GM12878 (cell line): ENCODE data around the gene RPL10L. TPM values are rescaled to one million over a fixed set of nuclear protein-coding genes. Genes with fewer than 3 reads are reported as not detected.

ENCODE experiments used
- ATAC-seq: fragments of 200-7000 bp; cut with Tn5 transposase; 3 replicates; pipeline ENCODE4 v1.9.1; 2020; ENCODE audit warnings: mild to moderate bottlenecking, moderate library complexity
- BruUV-seq: library from RNA; stranded (reverse); fragments of 400-500 nt; replicated peaks from 2 replicates; lab custom pipeline; 2021; lab: Mats Ljungman, UMichigan
- CTCF ChIA-PET: fragments of 300-600 bp; sonication (Branson Sonifier 250); formaldehyde crosslinking; extraction: SDS; loops from one replicate; lab custom pipeline; 2021; ENCODE audit warnings: inconsistent platforms; lab: Yijun Ruan, JAX
- POLR2A ChIA-PET: fragments of 350-600 bp; formaldehyde crosslinking; extraction: SDS; loops from one replicate; lab custom pipeline; 2021; ENCODE audit warnings: inconsistent platforms; lab: Charles Lee
- RAD21 ChIA-PET: fragments of 300-600 bp; sonication (Branson Sonifier 250); formaldehyde crosslinking; loops from one replicate; lab custom pipeline; 2023; ENCODE audit warnings: antibody characterized with exemption; ENCODE audit not compliant: unreplicated experiment; lab: Charles Lee
- SMC1A ChIA-PET: fragments of 300-600 bp; sonication (Branson Sonifier 250); formaldehyde crosslinking; loops from one replicate; lab custom pipeline; 2023; ENCODE audit not compliant: unreplicated experiment, uncharacterized antibody; lab: Charles Lee
- DNase-seq: peaks from one replicate; pipeline ENCODE4 v3.0.0-alpha.2; 2011; ENCODE audit warnings: low read depth, low spot score
- FAIRE-seq: peaks from 3 replicates; lab custom pipeline; 2011; peaks lifted over from hg19 to GRCh38; lab: Jason Lieb, UNC
- H2AFZ ChIP-seq: 2 replicates; pipeline ENCODE4 v1.6.0; 2011; ENCODE audit warnings: low read depth, low read length, control low read depth; ENCODE audit not compliant: control insufficient read depth
- H3K27ac ChIP-seq: 2 replicates; pipeline ENCODE4 v1.5.1; 2011; ENCODE audit warnings: control low read depth; ENCODE audit not compliant: control insufficient read depth, insufficient read depth
- H3K27me3 ChIP-seq, 2 experiments: replicated peaks in 1 of 2; 2 replicates each; pipeline versions ENCODE4 v1.6.0 to v1.6.1; 2011; ENCODE audit warnings: low read length in 1 of 2; ENCODE audit not compliant: control insufficient read depth in 2 of 2, insufficient read depth in 2 of 2
- H3K36me3 ChIP-seq, 2 experiments: 2 replicates each; pipeline ENCODE4 v1.5.1; 2011; ENCODE audit warnings: low read length in 1 of 2; ENCODE audit not compliant: control insufficient read depth in 2 of 2, insufficient read depth in 2 of 2
- H3K4me1 ChIP-seq: 2 replicates; pipeline ENCODE4 v1.6.1; 2011; ENCODE audit warnings: mild to moderate bottlenecking, low read length, moderate library complexity, mixed read lengths; ENCODE audit not compliant: control insufficient read depth, insufficient read depth
- H3K4me2 ChIP-seq: 2 replicates; pipeline ENCODE4 v1.6.0; 2011; ENCODE audit warnings: control low read depth; ENCODE audit not compliant: control insufficient read depth, insufficient read depth
- H3K4me3 ChIP-seq: fragments of 200-600 bp; sonication (generic); 2 replicates; pipeline ENCODE4 v1.5.1; 2016
- H3K79me2 ChIP-seq: 2 replicates; pipeline ENCODE4 v1.6.0; 2011; ENCODE audit warnings: low read length; ENCODE audit not compliant: control insufficient read depth, insufficient read depth
- H3K9ac ChIP-seq: 2 replicates; pipeline ENCODE4 v1.8.0; 2011; ENCODE audit warnings: low read length, control low read depth, mixed read lengths; ENCODE audit not compliant: control insufficient read depth, insufficient read depth
- H3K9me3 ChIP-seq: replicated peaks from 3 replicates; pipeline ENCODE4 v1.5.1; 2011; ENCODE audit warnings: mild to moderate bottlenecking, low read length; ENCODE audit not compliant: control insufficient read depth, insufficient read depth
- H4K20me1 ChIP-seq: 2 replicates; pipeline ENCODE4 v1.6.0; 2011; ENCODE audit not compliant: control insufficient read depth, insufficient read depth
- BMI1 ChIP-seq: fragments of 450-650 bp; IDR thresholded peaks from 2 replicates; pipeline ENCODE4 v1.6.1; 2016; ENCODE audit warnings: mild to moderate bottlenecking, moderate library complexity, borderline replicate concordance
- CREM ChIP-seq: IDR thresholded peaks from 2 replicates; pipeline ENCODE4 v1.6.1; 2014; ENCODE audit warnings: antibody characterized with exemption, low read depth
- EZH2 ChIP-seq: IDR thresholded peaks from 2 replicates; pipeline ENCODE4 v1.6.1; 2012; ENCODE audit warnings: low read depth, mild to moderate bottlenecking, control low read depth, inconsistent platforms, low read length, borderline replicate concordance; ENCODE audit not compliant: control insufficient read depth
- GATAD2B ChIP-seq: fragments of 450-650 bp; conservative IDR thresholded peaks from 2 replicates; pipeline ENCODE4 v1.6.1; 2017; ENCODE audit warnings: low read depth, mild to moderate bottlenecking, moderate library complexity
- KDM1A ChIP-seq: fragments of 200-600 bp; sonication (generic); IDR thresholded peaks from 2 replicates; pipeline ENCODE4 v1.6.1; 2016; ENCODE audit warnings: borderline replicate concordance
- LARP7 ChIP-seq: fragments of 450-650 bp; IDR thresholded peaks from 2 replicates; pipeline ENCODE4 v1.6.1; 2017; ENCODE audit warnings: mild to moderate bottlenecking
- NR2F1 ChIP-seq: fragments of 450-650 bp; conservative IDR thresholded peaks from 2 replicates; pipeline ENCODE4 v1.6.1; 2017; ENCODE audit warnings: mild to moderate bottlenecking
- PAX8 ChIP-seq: fragments of 450-650 bp; IDR thresholded peaks from 2 replicates; pipeline ENCODE4 v1.6.1; 2017; ENCODE audit warnings: mild to moderate bottlenecking, moderate library complexity
- POLR2AphosphoS5 ChIP-seq: IDR thresholded peaks from 2 replicates; pipeline ENCODE4 v1.6.1; 2011; ENCODE audit warnings: mild to moderate bottlenecking, low read length, inconsistent platforms
- RBBP5 ChIP-seq: fragments of 200-600 bp; sonication (generic); conservative IDR thresholded peaks from 2 replicates; pipeline ENCODE4 v1.6.1; 2016
- SREBF1 ChIP-seq: IDR thresholded peaks from 2 replicates; pipeline ENCODE4 v1.6.1; 2012; ENCODE audit warnings: mild to moderate bottlenecking, low read length
- SUZ12 ChIP-seq: fragments of 200-600 bp; sonication (generic); IDR thresholded peaks from one replicate; pipeline ENCODE4 v1.6.1; 2018; ENCODE audit warnings: antibody characterized with exemption, mild to moderate bottlenecking; ENCODE audit not compliant: unreplicated experiment
- WRNIP1 ChIP-seq: IDR thresholded peaks from 2 replicates; pipeline ENCODE4 v1.6.1; 2011; ENCODE audit warnings: low read depth, low read length, improper control_type of control experiment, borderline replicate concordance
- ZNF384 ChIP-seq: IDR thresholded peaks from 2 replicates; pipeline ENCODE4 v1.6.1; 2012; ENCODE audit warnings: low read depth, mild to moderate bottlenecking, low read length, improper control_type of control experiment, borderline replicate concordance
- WGBS: methylation state at CpG from one replicate; pipeline ENCODE4 v1.1.6; 2016; ENCODE audit warnings: low lambda C conversion rate; ENCODE audit not compliant: insufficient replicate concordance, insufficient coverage; ENCODE audit errors: missing lambda C conversion rate; 5-methylcytosine and 5-hydroxymethylcytosine counted together
- in situ Hi-C: fragments of 300-500 bp; cut with MboI; formaldehyde crosslinking; loops from 9 replicates; pipeline ENCODE4 v1.14.3; 2018; ENCODE audit warnings: mixed read lengths
- intact Hi-C: fragments of 100-400 bp; cut with micrococcal nuclease; formaldehyde crosslinking; loops from one replicate; pipeline ENCODE4 v1.14.2; 2022; ENCODE audit not compliant: unreplicated experiment
- polyA plus RNA-seq, 11 experiments: library from polyadenylated mRNA; depleted of rRNA in 4 of 11; unstranded in 6 of 11; stranded (reverse) in 5 of 11; fragments of >200 nt; fragmentation: Nextera tagmentation in 4 of 11; fragmentation: Illumina TruSeq in 1 of 11; extraction: Ambion mirVana in 4 of 11; extraction: Trizol in 1 of 11; gene quantifications; 1 replicate in 1 of 11; 2 replicates in 10 of 11; pipeline versions ENCODE4 v1.2.1 to v1.2.3, GENCODE V29; 2011 to 2016; ENCODE audit warnings: inconsistent platforms in 2 of 11, missing spikeins in 2 of 11, low read depth in 1 of 11
- total RNA-seq, 4 experiments: library from RNA; depleted of rRNA in 3 of 4; stranded (reverse); fragments of >200 nt in 3 of 4; fragmentation: Illumina TruSeq in 1 of 4; extraction: Trizol in 1 of 4; gene quantifications; 2 replicates each; pipeline versions ENCODE4 v1.2.1 to v1.2.3, GENCODE V29; 2013 to 2021
- TF ChIP-seq, protein P1 (sequence below): IDR thresholded peaks from 2 replicates; pipeline ENCODE4 v1.6.1; 2011; ENCODE audit warnings: low read depth, low read length, improper control_type of control experiment, borderline replicate concordance
- TF ChIP-seq, protein P2 (sequence below): fragments of 450-650 bp; IDR thresholded peaks from 2 replicates; pipeline ENCODE4 v1.6.1; 2016; ENCODE audit warnings: mild to moderate bottlenecking
- TF ChIP-seq, protein P3 (sequence below): IDR thresholded peaks from 2 replicates; pipeline ENCODE4 v1.6.1; 2011; ENCODE audit warnings: borderline replicate concordance, low read depth, mild to moderate bottlenecking, moderate library complexity, low read length; ENCODE audit not compliant: insufficient read depth, poor library complexity, severe bottlenecking

The RPL10L gene
- total and polyA plus RNA-seq, 10 of the 15 experiments (the other 5 are each of a cell fraction or from before 2014, with no cell fraction given): not detected

DNA sequence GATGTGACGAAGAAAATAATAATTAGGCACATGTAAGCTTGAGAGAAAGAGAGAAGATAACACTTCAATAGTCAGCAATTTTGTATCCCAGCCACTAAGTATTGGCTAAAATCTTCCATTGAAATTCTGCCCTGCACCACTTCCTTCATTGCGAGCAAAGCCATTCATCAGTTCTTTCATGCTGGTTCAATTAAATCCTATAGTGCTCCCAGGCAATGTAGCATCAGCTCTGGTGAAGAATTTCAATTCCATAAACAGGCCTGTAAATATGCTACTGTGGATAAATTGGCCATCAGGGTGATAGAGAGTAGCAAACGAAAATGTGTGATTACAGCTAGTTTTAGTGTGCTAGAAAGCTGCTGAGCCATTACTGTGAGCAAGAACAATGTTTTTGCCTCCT, 24.7 kb downstream of the RPL10L start:
- Histone ChIP-seq H3K36me3 (no peaks in the 10 kb centered on the region), H4K20me1 (no peaks in the 10 kb centered on the region), H3K4me1 (no peaks in the 10 kb centered on the region), H3K79me2 (no peaks in the 10 kb centered on the region), H2AFZ (no peak overlapping the region), H3K9ac (no peak overlapping the region), H3K4me3 (no peak overlapping the region), H3K27ac (no peak overlapping the region), H3K27me3 (no peaks in the 10 kb centered on the region), H3K9me3 (no peaks in the 10 kb centered on the region), H3K4me2 (no peak overlapping the region)
- SMC1A ChIA-PET: no interaction called here
- DNase-seq (no peak), FAIRE-seq (no peak), ATAC-seq (no peak)
- in situ Hi-C loops: no loop called here
- CTCF ChIA-PET: no interaction called here
- intact Hi-C loops: no loop called here
- WGBS: 21% methylated on average over 3 of the region's 3 CpGs
- no TSS peak for BruUV-seq
- no peak for TF ChIP-seq GATAD2B
- TF ChIP-seq LARP7: no peak
- no peak for TF ChIP-seq SUZ12
- TF ChIP-seq WRNIP1: no peak
- TF ChIP-seq CREM: no peak
- TF ChIP-seq KDM1A: no peak
- TF ChIP-seq, protein P1, sequence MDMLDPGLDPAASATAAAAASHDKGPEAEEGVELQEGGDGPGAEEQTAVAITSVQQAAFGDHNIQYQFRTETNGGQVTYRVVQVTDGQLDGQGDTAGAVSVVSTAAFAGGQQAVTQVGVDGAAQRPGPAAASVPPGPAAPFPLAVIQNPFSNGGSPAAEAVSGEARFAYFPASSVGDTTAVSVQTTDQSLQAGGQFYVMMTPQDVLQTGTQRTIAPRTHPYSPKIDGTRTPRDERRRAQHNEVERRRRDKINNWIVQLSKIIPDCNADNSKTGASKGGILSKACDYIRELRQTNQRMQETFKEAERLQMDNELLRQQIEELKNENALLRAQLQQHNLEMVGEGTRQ: no peak
- TF ChIP-seq, protein P2, sequence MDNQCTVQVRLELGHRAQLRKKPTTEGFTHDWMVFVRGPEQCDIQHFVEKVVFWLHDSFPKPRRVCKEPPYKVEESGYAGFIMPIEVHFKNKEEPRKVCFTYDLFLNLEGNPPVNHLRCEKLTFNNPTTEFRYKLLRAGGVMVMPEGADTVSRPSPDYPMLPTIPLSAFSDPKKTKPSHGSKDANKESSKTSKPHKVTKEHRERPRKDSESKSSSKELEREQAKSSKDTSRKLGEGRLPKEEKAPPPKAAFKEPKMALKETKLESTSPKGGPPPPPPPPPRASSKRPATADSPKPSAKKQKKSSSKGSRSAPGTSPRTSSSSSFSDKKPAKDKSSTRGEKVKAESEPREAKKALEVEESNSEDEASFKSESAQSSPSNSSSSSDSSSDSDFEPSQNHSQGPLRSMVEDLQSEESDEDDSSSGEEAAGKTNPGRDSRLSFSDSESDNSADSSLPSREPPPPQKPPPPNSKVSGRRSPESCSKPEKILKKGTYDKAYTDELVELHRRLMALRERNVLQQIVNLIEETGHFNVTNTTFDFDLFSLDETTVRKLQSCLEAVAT: no peak
- no peak for TF ChIP-seq PAX8
- TF ChIP-seq ZNF384: no peak
- TF ChIP-seq RBBP5: no peak
- no peak for TF ChIP-seq EZH2
- TF ChIP-seq SREBF1: no peak
- no peak for TF ChIP-seq BMI1
- no peak for TF ChIP-seq NR2F1
- TF ChIP-seq, protein P3, sequence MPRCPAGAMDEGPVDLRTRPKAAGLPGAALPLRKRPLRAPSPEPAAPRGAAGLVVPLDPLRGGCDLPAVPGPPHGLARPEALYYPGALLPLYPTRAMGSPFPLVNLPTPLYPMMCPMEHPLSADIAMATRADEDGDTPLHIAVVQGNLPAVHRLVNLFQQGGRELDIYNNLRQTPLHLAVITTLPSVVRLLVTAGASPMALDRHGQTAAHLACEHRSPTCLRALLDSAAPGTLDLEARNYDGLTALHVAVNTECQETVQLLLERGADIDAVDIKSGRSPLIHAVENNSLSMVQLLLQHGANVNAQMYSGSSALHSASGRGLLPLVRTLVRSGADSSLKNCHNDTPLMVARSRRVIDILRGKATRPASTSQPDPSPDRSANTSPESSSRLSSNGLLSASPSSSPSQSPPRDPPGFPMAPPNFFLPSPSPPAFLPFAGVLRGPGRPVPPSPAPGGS: no peak
- no peak for TF ChIP-seq POLR2AphosphoS5
- RAD21 ChIA-PET: no interaction called here
- POLR2A ChIA-PET: no interaction called here
